ENCODE measurements around the gene MYOM3.

MYOM3 gene

GRCh38 chr1:24114753-24115152, 2.8 kb upstream of the MYOM3 start:
- no peak for DNase-seq (ENCODE audit: low read depth, low spot score)

GRCh38 chr1:24113641-24114033, 1.7 kb upstream of the MYOM3 start:
- DNase-seq (ENCODE audit: low read depth, low spot score): no peak

GRCh38 chr1:24111262-24111995, 506 bp downstream of the MYOM3 start:
- no peak for DNase-seq (ENCODE audit: low read depth, low spot score)

GRCh38 chr1:24110642-24111261, 1.2 kb downstream of the MYOM3 start:
- DNase-seq (ENCODE audit: low read depth, low spot score): no peak

GRCh38 chr1:24109686-24110475, 2.1 kb downstream of the MYOM3 start:
- DNase-seq (ENCODE audit: low read depth, low spot score): no peak

GRCh38 chr1:24109166-24109483, 2.8 kb downstream of the MYOM3 start:
- DNase-seq (ENCODE audit: low read depth, low spot score): no peak

GRCh38 chr1:24108334-24109165, 3.4 kb downstream of the MYOM3 start:
- no peak for DNase-seq (ENCODE audit: low read depth, low spot score)

- no peak for DNase-seq (ENCODE audit: low read depth, low spot score)
Measured at GRCh38 chr1:24107462-24108138, 4.3 kb downstream of the MYOM3 start.

- no peak for DNase-seq (ENCODE audit: low read depth, low spot score)
Measured at GRCh38 chr1:24105368-24106160, 6.4 kb downstream of the MYOM3 start.

- DNase-seq (ENCODE audit: low read depth, low spot score): no peak
Measured at GRCh38 chr1:24104854-24105253, 7.1 kb downstream of the MYOM3 start.

- no peak for DNase-seq (ENCODE audit: low read depth, low spot score)
Measured at GRCh38 chr1:24103879-24104278, 8.1 kb downstream of the MYOM3 start.

GRCh38 chr1:24103408-24103807, 8.5 kb downstream of the MYOM3 start:
- no peak for DNase-seq (ENCODE audit: low read depth, low spot score)

GRCh38 chr1:24102961-24103360, 9.0 kb downstream of the MYOM3 start:
- DNase-seq (ENCODE audit: low read depth, low spot score): no peak

- DNase-seq (ENCODE audit: low read depth, low spot score): no peak
Measured at GRCh38 chr1:24101796-24102586, 9.9 kb downstream of the MYOM3 start.

GRCh38 chr1:24100945-24101737, 10.8 kb downstream of the MYOM3 start:
- no peak for DNase-seq (ENCODE audit: low read depth, low spot score)

GRCh38 chr1:24098943-24099638, 12.8 kb downstream of the MYOM3 start:
- no peak for DNase-seq (ENCODE audit: low read depth, low spot score)

GRCh38 chr1:24098102-24098501, 13.8 kb downstream of the MYOM3 start:
- no peak for DNase-seq (ENCODE audit: low read depth, low spot score)

GRCh38 chr1:24097663-24098062, 14.3 kb downstream of the MYOM3 start:
- DNase-seq (ENCODE audit: low read depth, low spot score): no peak

Measured in activated CD4-positive, CD25-positive, alpha-beta regulatory T cell treated with anti-CD3 and anti-CD28 coated beads, Interleukin-2, amount 50 U/mL, for 16 hours (primary cell).